GM19025 (cell line): ENCODE data around the gene SPACA6.
"Not testable (repeated sequence)": the region's sequence is repeated elsewhere in the genome, so short reads cannot be mapped to it uniquely, and the experiment has no call there.

Experiments
- ATAC-seq: cut with Tn5 transposase; IDR thresholded peaks from one replicate; pipeline ENCODE4 v1.9.1; 2021; ENCODE audit warnings: mild to moderate bottlenecking, low read depth, moderate library complexity; ENCODE audit not compliant: unreplicated experiment

The SPACA6 gene

GRCh38 chr19:51693260-51693659 lies at the start of gene SPACA6:
SPACA6 (plus strand) TSS chr19:51693330; CDS start chr19:51693527, 197 bp downstream.
- ATAC-seq = no peak

DNA sequence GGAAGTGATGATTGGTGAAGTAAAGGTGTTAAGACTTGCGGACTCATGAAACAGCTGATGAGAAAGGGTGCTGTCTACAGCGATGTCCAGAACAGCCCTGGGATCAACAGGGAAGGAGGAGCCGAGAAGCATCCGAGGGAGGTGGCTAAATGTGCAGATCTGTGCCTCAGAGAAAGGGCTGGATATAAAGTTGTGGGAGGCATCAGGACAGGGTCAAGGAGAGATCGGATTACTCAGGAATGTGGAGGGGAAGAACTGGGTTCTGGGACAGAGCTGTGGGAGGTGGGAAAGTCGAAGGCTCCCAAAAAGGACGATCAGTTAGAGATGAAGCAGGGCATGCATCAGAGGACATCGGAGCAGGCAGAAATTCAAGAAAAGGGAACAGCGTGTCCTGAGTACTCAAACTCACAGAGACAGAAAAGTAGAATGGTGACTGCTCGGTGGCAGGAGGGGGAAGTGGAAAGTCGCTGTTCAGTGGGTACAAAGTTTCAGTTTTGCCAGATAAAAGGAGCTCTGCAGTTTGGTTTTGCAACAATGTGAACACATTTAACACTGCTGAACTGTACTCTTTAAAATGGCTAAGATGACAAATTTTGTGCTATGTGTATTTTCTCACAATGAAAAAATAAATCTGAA lies 48.4 kb upstream of the SPACA6 start:
- no peak for ATAC-seq

DNA sequence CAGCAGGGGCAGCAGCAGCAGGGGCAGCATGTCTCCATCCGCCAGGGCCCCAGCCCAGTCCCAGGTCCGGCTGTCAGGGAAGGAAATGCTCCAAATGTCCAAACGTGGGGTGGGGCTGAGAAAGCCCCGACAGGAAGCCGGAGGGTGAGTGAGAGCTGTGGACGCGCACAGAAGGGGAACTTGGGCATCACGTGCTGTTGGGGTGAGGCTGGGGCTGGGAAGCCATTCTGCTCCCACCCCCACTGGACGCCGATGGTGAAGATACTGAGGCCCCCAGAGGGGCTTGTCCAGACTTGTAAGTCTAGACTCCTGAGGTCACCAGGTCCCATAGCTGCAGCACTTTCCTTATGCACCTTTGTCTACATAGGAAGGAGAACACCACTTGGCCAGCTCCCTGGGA lies 46.4 kb upstream of the SPACA6 start, which contains the start of gene SIGLEC14:
Gene SIGLEC14 (minus strand): TSS at position 96 of the 400 bp plus-strand sequence. CDS start 66 bp downstream, at position 30.
- not testable (repeated sequence) for ATAC-seq

DNA sequence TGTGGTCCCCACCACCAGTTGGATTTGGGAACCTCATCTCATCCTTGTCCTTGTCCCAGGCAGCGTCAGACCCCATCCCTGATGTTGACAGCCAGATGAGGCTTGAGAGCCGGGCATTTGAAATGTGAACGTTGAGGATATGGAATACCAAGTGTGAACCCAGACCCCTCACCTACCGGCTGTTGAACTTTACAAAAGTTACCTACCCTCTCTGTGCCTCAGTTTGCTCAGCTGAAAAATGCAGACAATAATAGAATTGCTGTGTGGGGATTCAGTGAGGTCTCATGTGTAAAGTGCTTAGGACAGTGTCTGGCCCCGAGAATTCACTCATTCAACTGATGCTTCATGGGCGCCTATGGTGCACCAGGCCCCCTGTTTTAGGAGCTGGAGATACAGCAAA lies 45.8 kb upstream of the SPACA6 start:
- no peak for ATAC-seq

- ATAC-seq = no peak
Observed at GRCh38 chr19:51651216-51651846, 41.8 kb upstream of the SPACA6 start.

GRCh38 chr19:51652266-51652665 lies 40.9 kb upstream of the SPACA6 start:
- ATAC-seq = no peak

DNA sequence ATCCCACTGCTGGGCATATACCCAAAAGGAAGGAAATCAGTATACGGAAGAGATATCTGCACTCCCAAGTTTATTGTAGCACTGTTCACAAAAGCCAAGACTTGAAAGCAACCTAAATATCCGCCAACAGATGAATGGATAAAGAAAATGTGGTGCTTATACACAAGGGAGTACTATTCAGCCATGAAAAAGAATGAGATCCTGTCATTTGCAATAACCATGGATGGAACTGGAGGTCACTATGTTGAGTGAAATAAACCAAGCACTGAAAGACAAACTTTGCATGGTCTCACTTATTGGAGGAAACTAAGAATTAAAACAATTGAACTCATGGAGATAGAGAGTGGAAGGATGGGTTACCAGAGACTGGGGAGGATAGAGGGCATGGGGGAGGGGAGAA lies 40.0 kb upstream of the SPACA6 start:
- no peak for ATAC-seq

- no peak for ATAC-seq
Observed at GRCh38 chr19:51654783-51655182, 38.3 kb upstream of the SPACA6 start.

DNA sequence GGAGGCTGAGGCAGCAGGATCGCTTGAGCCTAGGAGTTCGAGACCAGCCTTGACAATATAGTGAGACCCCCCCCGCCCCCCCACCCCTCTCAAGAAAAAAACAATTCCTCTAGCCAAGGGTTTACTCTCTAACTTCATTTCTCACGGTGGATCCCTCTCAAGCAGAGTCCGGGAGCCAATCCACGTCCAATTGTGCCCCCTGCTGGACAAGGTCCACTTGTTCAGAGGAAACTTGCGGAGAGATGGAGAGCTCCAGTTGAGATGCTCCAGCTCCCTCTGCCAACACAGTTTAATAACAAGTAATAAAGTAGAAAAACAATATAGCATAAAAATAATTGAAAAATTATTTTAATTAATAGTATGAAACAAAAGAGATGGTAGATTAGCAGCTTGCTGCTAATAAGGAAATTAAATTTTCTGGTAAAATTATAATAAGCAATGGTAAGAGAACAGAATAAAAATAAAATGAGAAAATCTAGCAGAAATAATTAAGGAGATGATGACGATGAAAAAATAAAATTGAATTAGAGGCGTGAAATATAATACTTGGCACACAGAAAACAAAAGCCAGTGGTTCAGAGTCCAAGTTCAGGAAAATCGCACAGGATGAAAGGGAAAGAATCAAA lies 32.0 kb upstream of the SPACA6 start:
- ATAC-seq = no peak

DNA sequence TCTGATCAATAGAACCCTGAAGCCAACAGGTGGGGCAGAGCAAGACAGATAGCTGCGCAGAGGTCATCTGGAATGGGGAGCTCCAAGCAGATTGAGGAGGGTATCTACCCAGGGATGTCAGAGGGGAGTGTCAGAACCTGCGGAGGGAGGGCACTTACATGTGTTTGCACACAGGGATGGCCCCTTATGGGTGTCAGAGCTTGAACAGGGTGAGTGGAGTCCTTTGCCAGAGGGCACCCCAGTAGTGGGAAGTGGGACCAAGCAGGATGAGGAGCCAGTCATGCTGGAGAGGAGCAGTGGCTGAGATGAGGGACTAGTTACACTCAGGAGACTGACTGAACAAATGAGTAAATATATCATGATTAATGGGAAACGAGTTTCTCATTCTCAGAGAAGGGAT lies 29.5 kb upstream of the SPACA6 start:
- ATAC-seq = no peak

DNA sequence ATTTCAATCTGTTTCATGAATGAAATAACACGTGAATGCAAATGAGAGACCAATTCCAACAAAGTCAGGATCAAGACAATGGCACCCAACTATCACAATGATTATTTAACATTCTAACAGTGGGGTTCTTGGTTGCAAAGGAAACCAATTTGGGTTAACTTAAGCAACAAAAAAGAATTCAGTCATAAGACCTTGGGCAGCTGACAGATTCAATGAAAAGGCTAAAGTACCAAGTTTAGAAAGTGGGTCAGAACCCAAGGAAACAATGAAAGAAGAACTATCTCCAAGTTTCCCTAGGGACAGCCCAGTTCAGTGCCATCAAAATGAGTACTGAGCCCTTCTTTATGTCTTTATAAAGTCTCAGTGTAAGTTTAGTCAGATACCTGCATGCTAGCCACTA lies 29.0 kb upstream of the SPACA6 start:
- no peak for ATAC-seq

GRCh38 chr19:51664997-51665396 lies 28.1 kb upstream of the SPACA6 start:
- ATAC-seq = no peak

- ATAC-seq = no peak
Observed at GRCh38 chr19:51668216-51668615, 24.9 kb upstream of the SPACA6 start.

GRCh38 chr19:51675911-51676565 lies 17.1 kb upstream of the SPACA6 start:
- ATAC-seq = not testable (repeated sequence)

GRCh38 chr19:51676566-51677083 lies 16.5 kb upstream of the SPACA6 start:
- no peak for ATAC-seq

- ATAC-seq = no peak
Observed at GRCh38 chr19:51680474-51680873, 12.7 kb upstream of the SPACA6 start.

DNA sequence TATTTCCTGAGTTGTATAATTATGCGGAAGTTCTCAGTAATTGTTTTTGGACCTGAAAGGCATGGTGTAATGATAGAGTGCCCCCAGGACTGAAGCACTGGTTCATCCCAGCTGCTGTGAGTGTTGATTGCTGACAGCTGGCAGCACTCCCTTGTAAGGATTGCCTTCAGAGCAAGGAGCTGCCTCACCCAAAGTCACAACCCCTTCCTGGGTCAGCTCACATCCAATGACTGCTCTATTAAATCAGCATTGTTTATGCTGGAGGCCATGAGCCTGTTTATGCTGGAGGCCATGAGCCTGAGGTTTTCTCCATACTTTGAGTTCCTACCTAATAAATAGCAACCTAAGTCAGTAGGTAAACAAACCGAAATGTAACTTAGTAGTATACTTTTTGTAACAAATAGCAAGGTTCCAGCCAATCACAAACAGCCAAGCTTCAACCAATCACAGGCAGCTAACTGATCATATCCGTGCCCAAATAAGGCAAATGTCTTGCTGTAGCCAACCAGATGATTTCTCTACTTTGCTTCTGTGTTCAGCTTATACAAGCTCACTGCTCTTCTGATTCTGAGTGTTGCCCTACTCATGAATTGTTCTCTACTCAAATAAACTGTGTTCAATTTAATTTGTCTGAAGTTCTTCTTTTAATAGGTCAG lies 11.7 kb upstream of the SPACA6 start:
- ATAC-seq = no peak

DNA sequence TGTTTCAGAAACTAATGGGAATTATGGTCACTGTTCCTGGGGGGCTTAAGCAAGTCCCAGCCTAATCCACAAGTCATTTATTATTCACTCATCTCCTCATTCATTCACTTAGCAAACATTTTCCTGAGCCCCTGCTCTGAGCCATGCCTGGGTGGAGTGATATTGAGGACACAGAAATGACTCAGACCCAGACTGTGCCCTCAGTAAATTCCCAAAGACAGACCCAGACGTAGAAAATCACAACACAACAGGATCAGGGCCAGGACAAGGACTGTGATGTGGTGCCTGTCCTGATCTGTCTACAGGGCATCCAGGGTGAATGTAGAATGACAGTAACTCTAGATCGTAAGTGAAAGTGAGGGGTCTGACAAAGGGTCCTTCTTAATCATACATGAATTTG lies 7.0 kb upstream of the SPACA6 start:
- no peak for ATAC-seq

DNA sequence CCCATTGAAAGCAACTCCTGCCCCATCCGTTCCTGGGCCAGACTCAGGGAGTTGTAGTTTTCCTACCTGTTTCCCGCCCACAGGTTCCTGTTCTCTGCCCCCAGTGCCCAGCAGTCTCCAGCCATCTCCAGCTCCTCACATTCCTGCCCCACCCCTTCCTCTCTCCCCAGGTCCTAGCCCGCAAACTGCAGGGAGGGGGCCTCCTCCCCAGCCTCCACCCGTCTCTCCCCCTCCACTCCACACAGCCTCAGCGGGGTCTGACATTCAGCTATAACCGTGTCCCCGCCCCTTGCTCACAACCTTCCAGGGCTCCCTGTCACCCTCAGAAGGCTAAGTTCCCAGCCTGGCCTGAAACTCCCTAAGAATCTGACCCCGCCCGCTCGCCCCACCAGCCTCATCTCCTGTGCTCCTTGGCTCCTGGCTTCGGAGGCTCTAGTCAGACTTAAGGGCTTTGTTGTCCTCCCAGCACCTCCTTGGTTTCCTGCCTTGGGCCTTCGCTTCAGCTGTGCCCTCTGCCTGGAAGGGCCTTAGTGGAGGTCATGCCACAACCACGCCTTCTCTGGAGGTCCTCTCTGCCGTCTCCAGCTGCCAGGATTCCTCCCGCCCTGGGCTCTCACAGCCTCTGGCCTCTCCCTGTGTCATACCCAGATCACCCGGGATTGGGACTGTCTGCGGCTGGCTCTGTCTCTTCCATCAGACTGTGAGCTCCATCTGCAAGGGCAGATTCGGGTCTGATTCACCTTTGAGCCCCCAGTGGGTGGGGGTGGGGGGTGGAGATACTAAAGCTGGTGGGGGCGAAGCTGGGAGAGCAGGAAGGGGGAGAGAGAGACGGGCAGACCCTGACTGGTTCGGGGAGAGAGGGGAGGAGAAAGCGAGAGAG lies 5.1 kb upstream of the SPACA6 start:
- no peak for ATAC-seq
